ENCODE measurements around the gene EXOC4.

GRCh38 chr7:133873187-133873586, 620.3 kb downstream of the EXOC4 start:
- TF ChIP-seq CTCF (conservative IDR thresholded peaks at IDR 0.05; ENCODE audit: low read length) (no peak), EZH2phosphoT487 (IDR thresholded peaks at IDR 0.05; ENCODE audit: borderline replicate concordance) (no peak)
